NCI-H1105 treated with DMSO at 0.1 percent for 48 hours (cell line): ENCODE measurements around the gene RNF149.

Experiments used
- DNase-seq: peaks from one replicate; lab custom pipeline; 2025; lab: John Stamatoyannopoulos, UW

RNF149 gene

DNA sequence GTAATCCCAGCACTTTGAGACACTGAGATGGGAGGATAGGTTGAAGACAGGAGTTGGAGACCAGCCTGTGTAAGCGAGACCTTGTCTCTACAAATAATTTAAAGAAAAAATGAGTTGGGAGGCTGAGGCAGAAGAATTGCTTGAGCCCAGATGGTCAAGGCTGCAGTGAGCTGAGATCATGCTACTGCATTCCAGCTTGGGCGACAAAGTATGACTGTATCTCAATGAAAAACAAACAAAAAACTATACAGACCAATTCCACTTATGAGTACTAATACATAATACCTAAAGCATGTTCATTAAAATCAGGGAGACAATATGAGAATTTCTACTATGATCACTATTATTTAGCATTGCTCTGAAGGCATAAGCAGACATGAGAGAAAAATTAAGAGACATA is 12.6 kb downstream of the RNF149 start:
- no peak for DNase-seq

DNA sequence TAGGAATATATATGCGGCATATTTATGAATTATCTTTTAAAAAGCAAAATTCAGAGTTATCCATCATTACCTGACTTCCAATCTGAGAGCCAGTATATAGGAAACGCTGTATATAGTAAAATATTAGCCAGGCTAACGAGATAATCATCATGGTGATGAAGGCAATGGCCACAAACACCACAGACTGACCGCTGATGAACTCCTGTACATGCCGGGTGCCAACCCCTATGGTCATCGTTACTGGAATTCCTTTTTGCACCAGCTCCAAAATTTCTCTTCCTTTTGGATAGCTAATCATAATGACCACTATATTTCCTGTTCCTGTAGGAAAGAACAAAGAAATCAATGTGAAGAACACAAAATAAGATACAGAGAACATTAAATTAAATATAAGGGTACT is 13.6 kb downstream of the RNF149 start:
- no peak for DNase-seq

DNA sequence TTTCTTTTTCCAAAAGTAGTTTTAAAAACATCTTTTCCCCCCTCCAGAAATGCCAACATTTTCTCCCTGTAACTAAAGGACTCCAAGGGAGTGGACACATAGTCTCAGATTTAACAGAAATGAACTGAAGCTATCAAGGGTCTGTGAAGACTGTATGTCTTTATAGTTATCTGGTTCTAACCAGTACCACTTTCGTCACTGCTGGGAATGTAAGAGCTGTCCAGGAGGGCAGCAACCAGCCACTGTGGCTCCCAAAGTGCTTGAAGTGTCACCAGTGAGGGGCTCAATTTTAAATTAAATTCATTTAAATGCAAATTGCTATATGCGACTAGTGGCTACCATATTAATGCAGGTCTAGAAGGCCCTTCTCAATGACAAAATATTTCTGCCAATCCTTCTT is 15.0 kb downstream of the RNF149 start:
- no peak for DNase-seq

DNA sequence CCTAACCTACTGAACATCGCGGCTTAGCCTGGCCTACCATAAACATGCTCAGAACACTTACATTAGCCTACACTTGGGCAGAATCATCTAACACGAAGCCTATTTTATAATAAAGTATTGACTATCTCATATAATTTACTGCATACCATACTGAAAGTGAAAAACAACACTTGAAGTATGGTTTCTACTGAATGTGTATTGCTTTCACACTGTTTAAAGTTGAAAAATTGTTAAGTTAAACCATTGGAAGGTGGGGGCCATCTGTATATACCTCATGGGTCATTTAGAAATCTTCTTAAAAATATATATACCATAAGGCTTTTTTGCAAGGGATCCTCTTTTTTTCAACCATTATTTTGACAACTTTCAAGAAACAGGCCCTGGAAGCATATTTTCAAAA is 16.5 kb downstream of the RNF149 start:
- DNase-seq = no peak

DNA sequence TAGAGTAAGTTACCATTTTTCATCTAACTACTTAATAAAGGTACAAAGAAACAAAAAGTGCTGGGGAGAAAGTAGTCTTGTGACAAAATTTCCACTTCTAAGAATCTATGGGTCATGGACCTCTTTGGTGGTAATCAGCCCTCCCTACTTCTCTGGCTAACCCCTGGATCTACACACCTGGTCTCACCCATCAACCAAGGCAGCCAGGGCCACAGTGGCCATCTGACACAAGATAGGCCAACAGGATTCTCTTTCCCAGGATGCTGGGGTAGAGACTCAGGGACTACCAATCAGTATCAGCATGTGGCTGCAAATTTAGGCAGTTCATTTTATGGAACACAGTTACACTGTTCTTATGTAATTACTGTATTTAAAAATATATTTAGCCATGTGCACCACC is 17.8 kb downstream of the RNF149 start:
- DNase-seq = no peak

DNA sequence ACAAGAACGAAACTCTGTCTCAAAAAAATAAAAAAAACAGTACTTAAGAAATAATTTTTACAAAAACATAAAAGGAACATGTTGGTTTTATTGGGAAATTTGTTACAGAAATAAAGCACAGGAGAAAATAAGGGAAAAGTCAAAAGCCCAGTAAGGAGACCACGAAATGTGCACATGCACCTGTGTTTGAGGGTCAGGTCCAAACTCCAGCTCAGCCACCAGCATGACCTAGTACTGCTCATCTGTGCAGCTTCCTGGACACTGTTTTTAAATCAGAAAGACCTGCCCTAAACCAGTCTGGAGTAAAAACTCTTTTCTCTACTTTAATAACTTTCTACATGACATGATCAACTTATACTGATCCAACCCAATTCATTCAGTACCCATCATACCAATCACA is 21.2 kb downstream of the RNF149 start:
- DNase-seq = no peak

DNA sequence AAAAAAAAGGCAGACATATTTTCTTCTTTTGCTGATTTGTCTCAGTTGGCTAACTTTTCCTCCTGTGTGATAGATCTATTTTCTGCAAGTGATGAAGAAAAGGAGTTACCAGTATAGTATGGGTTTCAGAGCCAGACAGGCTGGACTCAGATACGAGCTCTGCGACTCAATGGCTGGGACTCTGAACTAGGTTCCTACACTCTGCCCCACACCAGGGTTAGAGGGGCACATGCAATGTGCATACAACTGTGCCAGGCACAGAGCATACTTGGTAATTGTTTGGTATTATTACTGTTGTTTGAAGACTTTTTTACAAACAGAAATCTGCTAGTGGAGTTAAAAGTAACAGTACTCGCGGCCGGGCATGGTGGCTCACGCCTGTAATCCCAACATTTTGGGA is 21.8 kb downstream of the RNF149 start:
- DNase-seq = no peak

DNA sequence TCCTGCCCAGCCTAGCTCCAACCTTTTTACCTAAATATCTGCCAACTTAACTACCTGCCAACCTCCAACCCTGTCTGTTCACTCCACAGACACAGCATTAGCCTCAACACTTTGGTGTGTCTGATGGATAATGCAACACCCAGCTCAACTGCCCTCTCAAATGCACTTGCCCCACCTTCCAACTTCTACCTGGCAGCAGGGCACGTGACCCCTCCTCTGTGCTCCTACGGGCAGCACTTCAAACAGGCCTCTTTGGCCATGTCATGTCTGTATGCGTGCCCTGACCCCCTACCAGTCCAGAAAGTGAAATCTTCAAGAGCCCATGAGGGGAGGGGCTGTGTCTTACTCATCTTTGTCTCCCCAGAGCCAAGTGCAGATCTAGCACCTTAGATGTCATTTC is 25.5 kb downstream of the RNF149 start:
- no peak for DNase-seq

DNA sequence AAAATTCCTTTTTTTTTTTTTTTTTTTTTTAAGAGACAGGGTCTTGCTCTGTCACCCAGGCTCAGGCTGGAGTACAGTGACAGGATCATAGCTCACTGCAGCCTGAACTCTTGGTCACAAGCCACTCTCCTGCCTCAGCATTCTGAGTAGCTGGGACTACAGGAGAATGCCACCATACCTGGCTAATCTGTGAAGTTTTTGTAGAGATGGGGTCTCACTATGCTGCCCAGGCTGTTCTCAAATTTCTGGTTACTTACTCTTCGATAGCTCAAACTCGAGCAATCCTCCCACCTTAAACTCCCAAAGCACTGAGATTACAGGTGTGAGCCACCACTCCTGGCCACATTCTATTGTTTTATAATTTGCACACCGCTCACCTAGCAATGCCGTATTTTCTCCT is 27.0 kb downstream of the RNF149 start:
- no peak for DNase-seq

DNA sequence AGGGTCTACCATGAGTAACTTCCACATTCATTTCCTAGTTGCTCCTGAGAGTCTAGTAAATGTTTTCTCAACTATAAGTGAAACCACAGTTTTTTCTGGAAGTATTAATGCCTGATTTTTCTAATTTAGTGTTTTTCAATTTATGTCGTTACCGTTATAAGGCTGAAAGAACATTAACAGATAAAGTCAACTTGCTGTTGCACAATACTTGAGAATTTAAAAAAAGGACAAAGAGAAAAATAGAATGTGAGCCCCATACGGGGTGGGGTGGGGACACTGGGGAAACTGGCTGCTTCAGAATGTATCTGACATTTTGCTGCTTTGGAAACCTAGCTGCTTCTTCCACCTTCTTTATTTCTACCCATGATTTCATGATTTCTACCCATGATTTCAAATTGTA is 29.6 kb downstream of the RNF149 start:
- DNase-seq = no peak

DNA sequence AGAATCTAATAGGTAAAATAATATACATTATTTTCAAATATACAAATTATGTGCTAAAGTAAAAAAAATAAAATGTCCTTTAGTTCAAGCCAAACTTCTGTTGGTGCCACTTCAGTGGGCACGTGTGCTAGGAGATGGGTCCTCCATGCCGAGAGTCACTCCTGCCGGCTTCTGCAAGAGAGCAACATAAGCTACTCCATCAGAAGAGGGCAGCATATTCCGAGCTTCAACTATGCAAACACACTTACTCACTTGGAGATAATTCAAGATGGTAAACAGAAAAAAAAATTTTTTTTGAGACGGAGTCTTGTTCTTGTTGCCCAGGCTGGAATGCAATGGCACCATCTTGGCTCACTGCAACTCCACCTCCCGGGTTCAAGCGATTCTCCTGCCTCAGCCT is 31.4 kb downstream of the RNF149 start:
- DNase-seq = no peak

DNA sequence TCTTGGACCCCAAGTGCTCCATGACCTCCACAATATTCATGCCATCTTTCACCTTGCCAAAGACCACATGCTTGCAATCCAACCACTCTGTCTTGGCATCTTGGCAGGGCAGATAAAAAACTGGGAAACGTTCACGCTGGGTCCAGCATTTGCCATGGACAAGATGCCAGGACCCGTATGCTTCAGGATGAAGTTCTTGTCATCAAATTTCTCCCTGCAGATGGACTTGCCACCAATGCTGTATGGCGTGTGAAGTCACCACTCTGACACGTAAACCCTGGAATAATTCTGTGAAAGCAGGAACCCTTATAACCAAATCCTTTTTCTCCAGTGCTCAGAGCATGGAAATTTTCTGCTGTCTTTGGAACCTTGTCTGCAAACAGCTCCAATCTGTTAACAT is 34.4 kb downstream of the RNF149 start:
- DNase-seq = no peak

DNA sequence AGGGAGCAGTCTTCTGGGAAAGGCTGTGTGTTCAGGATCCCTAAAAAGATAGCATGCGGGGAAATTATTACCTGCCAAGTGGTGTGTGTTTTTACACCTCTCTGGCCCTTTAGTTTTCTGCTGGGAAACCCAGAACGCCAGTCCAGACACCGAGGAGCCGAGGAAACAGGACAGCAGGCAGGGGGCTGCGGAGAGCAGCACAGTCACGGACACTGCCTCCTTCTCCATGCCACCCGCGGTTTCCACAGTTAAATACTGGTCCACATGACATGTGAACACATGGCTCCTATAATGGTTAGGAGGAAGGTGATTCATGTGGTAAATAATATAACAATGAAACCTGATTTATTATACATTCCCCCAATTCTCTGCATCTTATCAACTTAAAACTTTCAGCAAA is 35.4 kb downstream of the RNF149 start:
- no peak for DNase-seq

DNA sequence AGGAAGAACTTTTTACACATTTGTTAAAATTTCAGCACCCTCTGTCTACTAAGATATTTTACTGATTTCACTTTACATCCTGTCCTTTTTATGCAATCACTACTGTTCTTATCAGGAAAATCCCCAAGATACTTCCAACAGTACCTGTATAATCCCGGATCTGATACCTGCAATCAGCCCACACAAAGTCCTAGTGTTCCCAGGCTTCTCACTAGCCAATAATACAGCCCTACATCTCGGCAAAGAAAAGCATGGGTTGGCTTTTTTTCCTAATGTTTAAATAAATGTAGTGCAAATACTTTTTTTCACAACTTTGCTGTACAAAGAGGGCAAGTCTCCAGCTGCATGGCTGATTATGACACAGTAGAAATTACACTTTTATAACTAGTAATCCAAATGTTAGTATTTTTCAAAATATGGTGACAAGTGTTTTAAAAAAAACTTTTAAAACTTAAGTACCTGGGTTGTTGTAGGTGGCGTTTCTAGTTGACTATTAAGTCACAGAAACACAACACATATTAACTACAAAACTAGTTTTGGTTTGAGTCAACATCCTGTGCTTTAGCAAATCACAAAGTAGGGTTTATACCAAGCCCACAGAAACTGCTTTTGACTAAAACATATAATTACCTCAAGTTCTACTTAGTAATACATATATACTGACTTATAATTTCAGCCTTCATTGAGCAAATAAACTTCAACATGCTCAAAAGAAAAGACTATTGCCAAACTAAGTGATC is 36.3 kb downstream of the RNF149 start:
- no peak for DNase-seq

DNA sequence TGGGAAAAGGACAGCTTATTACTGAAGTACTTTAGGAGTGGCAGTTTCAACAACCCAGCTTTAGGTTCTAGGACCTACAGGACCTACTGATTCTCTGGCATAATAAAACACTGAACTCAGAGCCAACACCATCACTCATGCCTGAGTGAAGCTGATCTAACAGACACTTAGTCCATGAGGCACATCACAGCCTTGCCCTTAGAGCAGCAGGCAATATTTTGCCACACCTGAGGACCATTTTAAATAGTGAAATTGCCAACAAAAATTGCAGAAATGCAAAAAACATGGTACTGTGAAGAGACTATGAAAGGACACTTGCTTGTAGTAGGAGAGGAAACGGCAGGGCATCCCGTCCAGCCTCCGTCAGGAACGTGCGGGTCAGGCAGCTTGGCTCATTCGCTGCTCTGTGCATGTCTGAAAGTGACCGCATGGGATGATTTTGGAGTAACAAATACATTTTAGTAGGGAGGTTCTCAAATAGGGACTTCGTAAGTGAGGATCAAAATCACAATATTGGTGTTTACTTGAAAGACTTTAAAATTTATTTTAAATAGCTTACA is 37.7 kb downstream of the RNF149 start:
- no peak for DNase-seq

DNA sequence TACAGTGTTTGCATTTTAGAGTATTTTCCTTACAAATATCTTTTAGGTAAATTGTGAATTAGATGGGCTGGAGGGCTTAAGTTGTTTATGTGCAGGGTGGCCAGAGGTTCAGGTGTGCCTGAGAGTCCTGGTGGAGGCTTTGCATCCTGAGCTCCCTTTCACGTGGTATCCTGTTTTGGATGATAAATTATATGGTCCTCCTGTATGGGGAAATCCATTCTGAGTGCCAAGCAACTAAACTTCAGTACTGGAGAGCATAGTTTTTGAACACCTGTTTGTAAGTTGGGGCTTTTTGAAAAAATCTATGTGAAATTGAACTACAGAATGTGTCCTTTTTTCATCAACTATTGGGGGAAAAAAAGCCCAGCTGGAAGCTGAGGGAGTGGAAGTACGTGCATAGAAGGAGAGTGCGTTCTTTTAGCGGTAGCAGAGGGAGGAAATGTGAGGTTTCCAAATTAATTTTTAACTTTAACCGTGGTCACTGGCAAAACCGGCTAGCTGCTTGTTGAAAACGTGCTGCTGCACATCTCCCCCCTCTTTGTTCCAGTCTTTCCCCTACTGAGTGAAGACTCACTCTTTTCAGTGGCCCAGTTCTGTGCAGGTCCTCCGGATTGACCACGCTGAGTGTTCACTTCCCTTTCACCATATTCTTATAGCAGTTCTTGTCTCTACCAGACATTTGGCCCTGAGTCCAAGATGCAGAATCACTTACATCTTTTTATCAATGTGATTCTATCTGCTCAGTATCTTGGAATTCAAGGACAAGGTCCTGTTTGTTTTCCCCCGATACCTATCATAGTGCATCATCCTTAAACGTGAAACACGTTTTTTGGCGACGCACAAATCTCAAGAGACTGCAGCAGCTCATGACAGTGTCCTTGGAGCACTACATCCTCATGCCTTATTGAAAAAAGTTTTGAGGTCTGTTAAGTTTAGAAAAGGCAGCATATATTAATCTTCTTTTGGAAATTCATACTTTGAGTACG is 40.5 kb downstream of the RNF149 start:
- no peak for DNase-seq

DNA sequence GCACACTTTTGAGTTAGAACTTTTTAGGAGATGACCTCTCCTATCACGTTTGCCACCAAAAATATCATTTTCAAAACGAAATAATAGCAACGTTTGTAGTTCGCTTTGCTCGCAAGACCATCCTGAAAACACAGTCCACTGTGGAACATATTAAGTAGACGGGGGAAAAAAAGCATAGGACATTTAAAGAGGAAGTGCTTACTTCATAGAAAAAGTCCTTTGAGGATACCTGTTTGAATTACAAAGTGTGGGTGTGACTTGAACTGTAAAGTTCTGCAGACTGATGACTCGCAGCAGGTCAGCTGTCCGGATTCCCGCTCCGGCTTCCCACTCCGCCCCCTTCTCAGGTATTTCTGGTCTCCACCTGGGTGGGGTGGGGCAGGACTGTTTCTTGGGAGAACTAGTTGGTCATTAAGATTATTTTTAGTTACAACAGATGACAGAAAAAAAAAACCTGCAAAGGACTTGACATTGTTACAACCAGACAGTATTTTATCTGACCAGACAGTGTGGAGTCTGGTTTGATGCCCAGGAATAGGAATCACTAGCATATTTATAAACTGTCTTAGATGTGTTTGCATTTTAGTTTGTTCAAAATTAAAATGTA is 42.5 kb downstream of the RNF149 start:
- no peak for DNase-seq

DNA sequence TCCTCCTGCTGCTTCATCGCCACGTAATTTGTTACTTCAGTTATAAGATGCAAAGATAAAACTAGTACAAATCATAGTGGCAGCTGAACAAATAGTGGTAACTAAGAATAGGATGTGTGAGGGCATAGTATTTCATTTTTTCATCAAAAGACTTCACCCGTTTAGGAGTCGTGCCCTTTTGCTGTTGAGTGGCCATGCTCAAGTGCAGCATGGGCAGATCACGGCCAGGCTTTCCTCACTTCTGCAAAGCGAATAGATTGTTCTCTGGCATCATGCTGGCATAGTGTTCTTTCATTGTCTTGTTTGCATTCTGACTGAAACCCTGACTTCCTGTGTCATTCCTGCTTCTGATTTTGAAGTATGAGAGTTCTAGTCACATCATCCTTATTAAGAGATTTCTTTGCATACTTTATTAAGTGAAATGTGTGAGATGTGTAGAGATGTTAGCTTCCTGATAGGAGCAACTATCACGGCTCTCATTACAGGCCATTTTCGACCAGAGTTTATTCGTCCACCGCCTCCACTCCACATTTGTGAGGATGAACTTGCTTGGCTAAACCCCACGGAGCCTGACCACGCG is 44.1 kb downstream of the RNF149 start:
- DNase-seq = no peak

DNA sequence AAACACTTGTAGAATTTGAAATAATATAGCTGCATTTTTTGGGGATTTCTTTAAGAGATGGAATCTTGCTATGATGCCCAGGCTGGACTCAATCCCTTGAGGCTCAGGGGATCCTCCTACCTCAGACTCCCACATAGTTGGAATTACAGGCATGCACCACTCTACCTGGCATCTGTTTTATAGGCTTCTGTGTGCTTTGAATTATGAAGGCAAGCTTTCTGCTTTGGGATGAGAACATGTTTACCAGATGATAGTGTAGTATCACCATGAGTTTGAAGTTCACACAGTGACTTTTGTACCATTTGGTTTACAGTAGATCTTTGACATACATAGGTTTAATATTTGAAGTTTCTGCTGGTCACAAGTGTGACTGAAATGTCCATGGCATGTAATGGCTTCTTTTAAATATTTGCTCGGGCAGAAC is 45.1 kb downstream of the RNF149 start:
- DNase-seq = no peak

DNA sequence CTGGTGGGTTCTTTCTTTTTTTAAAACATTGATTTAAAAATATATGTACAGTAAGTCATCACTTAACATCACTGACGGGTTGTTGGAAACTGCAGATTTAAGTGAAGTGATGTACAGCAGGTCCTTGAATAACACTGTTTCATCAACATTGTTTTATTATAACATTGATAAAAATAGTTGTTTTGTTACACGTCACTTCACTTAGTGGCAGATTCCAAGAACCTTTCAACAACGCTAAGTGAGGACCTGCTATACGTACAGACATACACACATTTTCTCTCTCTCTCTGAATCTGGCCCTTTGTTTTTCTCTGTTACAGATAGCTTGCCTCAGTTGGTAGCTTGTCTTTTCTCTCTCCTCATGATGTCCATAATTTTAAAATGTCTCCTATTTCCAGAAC is 46.4 kb downstream of the RNF149 start:
- no peak for DNase-seq

DNA sequence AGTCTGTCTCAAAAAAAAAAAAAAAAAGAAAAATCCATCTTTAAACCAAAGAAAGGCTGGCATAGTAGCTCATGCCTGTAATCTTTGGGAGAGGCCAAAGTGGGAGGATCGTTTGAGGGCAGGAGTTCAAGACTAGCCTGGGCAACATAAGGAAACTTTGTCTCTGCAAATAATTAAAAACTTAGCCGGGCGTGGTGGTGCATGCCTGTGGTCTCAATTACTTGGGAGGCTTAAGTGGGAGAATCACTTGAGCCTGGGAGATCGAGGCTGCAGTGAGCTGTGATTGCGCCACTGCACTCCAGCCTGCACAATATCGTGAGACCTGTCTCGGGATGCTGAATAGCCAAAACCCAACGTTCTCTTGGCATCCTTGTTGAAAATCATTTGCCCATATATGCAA is 49.7 kb downstream of the RNF149 start:
- no peak for DNase-seq

DNA sequence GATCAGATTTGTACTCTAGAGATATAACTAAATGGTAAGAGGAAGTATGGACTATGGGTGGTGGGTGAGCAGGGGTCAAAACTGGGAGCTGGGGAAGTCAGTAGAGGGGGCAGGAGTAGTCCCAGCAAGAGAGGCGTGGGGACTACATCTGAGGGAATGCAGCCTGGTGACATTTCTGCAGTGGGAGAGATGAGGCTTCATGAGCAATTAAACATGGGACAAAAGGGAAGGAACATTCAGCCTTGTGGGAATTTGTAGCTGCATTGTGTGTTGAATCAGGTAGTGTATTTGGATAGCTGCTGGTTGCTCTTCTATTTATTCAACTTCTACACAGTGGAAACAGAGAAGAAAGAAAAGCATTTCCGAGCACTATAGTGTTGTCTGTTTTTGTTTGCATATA is 52.2 kb downstream of the RNF149 start:
- DNase-seq = no peak
